ENCODE results near the gene FOXL2. TPM values are rescaled to one million over a fixed set of nuclear protein-coding genes. Genes with fewer than 3 reads are reported as not detected.

Gene FOXL2
- total RNA-seq, 4 donors from 2014 or later, result not detected

DNA sequence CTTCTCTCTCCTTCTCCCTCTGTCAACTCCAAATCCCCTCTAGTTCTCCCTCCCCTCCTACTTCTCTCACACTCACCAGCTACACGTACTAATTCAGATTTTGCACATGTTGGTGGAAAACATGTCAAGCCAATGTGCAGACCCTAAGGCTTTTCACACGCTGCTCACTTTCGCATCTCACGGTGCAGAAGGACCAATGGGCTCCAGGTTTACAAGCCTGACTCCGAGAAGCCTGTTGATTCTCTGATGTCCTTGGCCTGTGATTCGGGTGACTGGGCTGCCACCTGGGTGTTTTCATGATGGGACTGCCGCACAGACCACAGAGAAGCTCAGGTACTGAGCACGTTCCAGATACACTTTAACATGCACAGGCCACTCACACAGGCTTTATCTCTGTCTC lies 3.8 kb upstream of the FOXL2 start:
- TF ChIP-seq, protein P1, sequence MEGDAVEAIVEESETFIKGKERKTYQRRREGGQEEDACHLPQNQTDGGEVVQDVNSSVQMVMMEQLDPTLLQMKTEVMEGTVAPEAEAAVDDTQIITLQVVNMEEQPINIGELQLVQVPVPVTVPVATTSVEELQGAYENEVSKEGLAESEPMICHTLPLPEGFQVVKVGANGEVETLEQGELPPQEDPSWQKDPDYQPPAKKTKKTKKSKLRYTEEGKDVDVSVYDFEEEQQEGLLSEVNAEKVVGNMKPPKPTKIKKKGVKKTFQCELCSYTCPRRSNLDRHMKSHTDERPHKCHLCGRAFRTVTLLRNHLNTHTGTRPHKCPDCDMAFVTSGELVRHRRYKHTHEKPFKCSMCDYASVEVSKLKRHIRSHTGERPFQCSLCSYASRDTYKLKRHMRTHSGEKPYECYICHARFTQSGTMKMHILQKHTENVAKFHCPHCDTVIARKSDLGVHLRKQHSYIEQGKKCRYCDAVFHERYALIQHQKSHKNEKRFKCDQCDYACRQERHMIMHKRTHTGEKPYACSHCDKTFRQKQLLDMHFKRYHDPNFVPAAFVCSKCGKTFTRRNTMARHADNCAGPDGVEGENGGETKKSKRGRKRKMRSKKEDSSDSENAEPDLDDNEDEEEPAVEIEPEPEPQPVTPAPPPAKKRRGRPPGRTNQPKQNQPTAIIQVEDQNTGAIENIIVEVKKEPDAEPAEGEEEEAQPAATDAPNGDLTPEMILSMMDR (IDR thresholded peaks at IDR 0.05; ENCODE audit: low read depth), result no peak

DNA sequence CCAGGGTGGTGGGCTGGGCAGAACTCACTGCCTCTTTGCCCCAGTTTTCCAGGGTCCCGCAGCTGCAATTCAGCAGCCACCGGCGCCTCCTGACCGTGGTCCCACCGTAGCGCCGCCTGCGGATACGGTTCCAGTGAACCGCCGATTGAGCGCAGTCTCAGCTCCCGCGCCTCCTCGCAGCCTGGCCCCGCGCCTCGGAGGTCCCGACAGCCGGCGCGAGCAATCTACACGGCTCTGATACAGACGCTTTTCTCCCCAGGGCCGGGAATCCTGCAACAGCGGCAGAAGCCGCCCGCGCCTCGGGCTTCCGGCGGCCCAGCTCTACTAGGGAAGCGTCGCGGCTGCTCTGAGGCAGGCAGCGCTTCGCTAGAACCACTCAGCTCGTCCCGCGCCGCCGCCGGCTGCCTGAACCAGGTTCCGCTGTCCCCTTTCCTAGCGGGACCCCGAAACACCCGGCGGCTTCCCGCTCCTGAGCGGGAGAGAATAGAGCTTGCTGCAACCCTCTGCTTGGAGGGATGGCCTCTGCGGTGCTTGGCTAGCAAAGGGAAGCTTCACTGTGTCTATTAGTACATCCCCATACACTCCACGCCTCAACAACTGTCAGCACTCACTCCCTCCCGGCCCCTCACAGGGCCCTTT lies 3.2 kb upstream of the FOXL2 start:
- TF ChIP-seq, protein P1 (IDR thresholded peaks at IDR 0.05; ENCODE audit: low read depth), result no peak

DNA sequence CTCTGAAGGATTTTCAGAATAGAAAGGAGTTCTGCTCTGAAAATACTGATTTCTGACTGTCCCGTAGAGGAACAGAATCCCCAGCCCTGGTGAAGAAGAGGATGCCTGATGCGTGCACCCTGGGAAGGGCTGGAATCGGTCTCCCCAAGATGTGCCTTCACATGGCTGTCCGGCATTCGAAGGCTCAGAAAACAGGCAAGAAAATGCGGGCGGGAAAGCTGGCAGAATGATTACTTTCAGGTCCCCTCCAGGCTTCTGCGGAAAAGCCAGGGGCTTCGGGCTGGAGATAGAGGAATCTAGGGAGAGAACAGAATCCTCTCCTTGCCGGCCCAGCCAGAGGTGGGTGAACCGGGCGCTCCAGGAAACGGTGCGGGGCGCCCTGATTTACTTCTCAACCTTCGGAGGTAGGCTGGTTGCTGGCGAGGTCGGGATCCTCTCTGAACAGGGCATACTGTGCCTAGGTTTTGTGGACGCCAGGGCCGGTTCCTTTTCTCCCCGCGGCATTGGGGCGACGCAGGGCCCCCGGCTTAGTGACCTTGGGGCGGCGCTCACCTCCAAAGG lies 2.6 kb upstream of the FOXL2 start:
- TF ChIP-seq, protein P1 (IDR thresholded peaks at IDR 0.05; ENCODE audit: low read depth), result no peak

DNA sequence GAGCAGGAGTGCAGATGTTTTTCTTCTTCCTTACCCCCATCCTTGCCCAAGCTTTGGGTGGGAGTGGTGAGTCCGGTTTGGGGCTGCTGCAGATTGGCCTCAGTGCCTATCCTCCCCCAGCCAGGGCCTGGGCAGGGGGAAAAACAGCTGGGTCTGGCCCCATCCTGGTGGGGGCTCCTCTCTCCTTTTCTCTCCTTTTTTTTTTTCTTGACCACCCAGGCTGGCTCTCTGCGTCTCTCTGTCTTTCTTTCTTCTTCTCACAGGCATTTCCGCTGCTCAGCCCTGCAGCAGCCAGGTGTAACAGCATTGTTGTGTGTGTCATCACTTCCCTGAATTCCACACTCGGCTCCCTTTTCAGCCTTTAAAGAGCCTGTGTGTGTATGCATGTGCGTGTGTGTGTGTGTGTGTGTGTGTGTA lies 2.1 kb upstream of the FOXL2 start:
- TF ChIP-seq, protein P1 (IDR thresholded peaks at IDR 0.05; ENCODE audit: low read depth), result no peak

DNA sequence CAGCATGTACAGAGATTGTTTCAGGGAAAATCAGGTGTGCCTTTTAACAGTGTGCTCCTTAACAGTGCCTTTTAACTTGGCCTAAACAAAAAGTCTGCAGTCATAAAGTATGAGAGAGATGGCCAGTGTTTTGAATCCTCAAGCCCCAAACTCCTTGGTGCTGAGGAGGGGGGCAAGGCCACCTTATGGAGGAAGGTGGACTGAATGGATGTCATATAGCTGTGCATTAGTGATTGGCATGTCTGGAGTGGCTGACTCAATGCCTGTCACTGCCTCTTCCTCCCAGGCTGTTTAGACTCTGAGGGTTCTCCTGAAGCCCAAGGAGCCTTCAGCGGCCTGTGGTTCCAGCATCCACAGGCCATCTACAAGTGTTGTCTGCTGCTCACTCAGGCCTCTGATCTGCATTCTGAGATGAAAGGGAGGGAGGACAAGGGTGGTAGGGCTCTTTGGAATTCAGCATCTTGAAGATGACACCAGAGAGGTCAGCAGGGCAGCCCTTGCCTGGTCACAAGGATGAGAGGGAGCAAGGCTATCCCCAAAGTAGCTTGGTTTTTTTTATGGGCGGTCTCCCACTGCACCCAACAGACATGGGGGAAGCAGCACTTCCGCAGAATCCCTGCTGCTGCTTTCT lies 1.5 kb upstream of the FOXL2 start:
- TF ChIP-seq, protein P1 (IDR thresholded peaks at IDR 0.05; ENCODE audit: low read depth), result no peak

DNA sequence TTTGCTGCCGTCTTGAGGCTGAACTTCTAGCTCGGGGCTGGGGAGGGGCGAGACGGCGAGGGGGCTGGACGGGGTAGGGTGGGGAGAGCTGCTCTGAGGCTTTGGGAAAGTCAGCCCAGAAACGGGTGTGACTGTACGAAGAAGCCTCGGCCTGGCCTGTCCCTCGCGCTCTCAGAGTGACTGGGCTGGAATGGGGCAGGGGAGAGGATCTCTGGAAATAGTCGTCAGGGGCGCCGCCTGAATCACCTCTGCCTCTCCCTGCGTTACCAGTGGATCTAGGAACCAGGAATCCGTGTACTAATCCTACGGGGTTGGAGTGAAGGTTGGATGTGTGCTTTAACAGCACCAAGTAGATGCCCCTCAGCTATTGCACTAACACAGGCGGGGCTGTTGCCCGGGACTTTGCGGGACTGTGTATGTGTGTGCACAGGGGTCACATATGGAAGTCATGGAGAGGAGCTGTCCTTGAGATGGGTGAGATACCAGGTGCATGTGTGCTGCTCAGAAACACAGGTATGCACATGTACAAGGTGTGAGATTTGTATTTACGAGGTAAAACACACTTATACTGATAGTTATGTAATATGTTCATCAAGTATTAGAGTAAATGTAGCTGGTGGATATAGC lies 671 bp upstream of the FOXL2 start:
- TF ChIP-seq, protein P1 (IDR thresholded peaks at IDR 0.05; ENCODE audit: low read depth), result no peak
